H1 (cell line): Measurements from ENCODE around the gene MAN1C1. TPM values are rescaled to one million over a fixed set of nuclear protein-coding genes. Genes with fewer than 3 reads are reported as not detected.

Experiments used
- SP2 ChIP-seq: IDR thresholded peaks from 2 replicates; pipeline ENCODE4 v1.6.1; 2012; ENCODE audit warnings: mild to moderate bottlenecking, low read length, inconsistent platforms
- polyA plus RNA-seq, 7 experiments: library from polyadenylated mRNA; depleted of rRNA in 3 of 7; stranded (reverse) in 5 of 7; unstranded in 2 of 7; fragments of >200 nt in 5 of 7; fragments of 200-250 nt in 2 of 7; gene quantifications; 1 replicate in 5 of 7; 2 replicates in 1 of 7; 4 replicates in 1 of 7; pipeline versions ENCODE4 v1.2.1 to v1.2.3, GENCODE V29; 2011 to 2013; ENCODE audit warnings: missing spikeins in 2 of 7, mixed read lengths in 2 of 7
- total RNA-seq: library from RNA; stranded (reverse); fragmentation: NEBNext Ultra II Directional; extraction: Animal tissue kit (Norgen Biotek cat#: 25700); gene quantifications from 2 replicates; pipeline ENCODE4 v1.2.1, GENCODE V29; 2021

The MAN1C1 gene
- total and polyA plus RNA-seq, 2 of the 8 experiments (the other 6 are each of a cell fraction or from before 2014, with no cell fraction given): 7.8 to 15.2 TPM

DNA sequence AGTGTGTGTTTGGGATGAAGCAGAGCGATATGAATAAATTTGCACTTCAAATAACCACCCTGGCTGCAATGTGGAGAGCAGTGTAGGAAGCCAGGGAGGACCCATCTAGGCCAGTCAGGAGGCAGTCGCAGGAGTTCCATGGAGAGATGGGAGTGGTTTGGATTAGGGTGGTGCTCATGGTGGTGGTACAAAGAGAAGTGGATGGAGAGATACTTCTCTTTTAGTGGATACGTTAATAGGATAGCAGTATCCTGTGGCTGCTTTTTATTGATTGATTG lies 58.2 kb downstream of the MAN1C1 start (continued):
- TF ChIP-seq SP2: no peak
